Mucosa of rectum (tissue), 2 donors: ENCODE measurements around the gene LRIG2.

Source experiments
- H3K27ac ChIP-seq, 2 donors: one replicate each; pipeline ENCODE4 v1.7.0; 2013; ENCODE audit warnings: inconsistent platforms in 2 of 2, low read depth in 2 of 2, low read length in 2 of 2
- H3K27me3 ChIP-seq, 2 donors: one replicate each; pipeline ENCODE4 v1.7.0; 2013; ENCODE audit warnings: low read length in 2 of 2; ENCODE audit not compliant: control insufficient read depth in 2 of 2, insufficient read depth in 2 of 2
- H3K36me3 ChIP-seq, 2 donors: one replicate each; pipeline ENCODE4 v1.7.0; 2013; ENCODE audit warnings: low read length in 2 of 2; ENCODE audit not compliant: control insufficient read depth in 2 of 2, insufficient read depth in 2 of 2
- H3K4me1 ChIP-seq, 2 donors: one replicate each; pipeline ENCODE4 v1.7.0; 2013; ENCODE audit warnings: low read length in 2 of 2, mild to moderate bottlenecking in 1 of 2; ENCODE audit not compliant: control insufficient read depth in 2 of 2, insufficient read depth in 2 of 2
- H3K4me3 ChIP-seq, 2 donors: one replicate each; pipeline ENCODE4 v1.7.0; 2013; ENCODE audit warnings: low read length in 2 of 2
- H3K9ac ChIP-seq, 2 donors: one replicate each; pipeline ENCODE4 v1.7.0; 2013; ENCODE audit warnings: low read length in 2 of 2, low read depth in 1 of 2, mild to moderate bottlenecking in 1 of 2
- H3K9me3 ChIP-seq, 2 donors: one replicate each; pipeline ENCODE4 v1.7.0; 2013; ENCODE audit warnings: low read length in 2 of 2; ENCODE audit not compliant: control insufficient read depth in 2 of 2
- donor health status: healthy.
- donor health status: Normal muscosa, but diverticular disease.

The LRIG2 gene

DNA sequence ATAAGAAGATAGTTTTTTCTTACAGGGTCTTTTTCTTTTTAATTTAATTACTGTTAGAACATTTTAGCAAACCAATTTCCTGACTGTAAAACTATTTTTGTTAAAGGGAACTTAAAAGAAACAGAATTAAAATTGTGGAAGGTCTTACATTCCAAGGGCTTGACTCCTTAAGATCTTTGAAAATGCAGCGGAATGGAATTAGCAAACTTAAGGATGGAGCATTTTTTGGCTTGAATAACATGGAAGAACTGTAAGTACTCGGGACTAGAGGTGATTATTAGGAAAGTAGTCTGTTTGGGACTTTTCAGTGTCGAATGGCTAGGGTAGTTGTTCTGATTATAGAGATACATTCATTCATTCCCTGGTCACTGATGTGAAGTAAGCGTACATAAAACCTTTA is 21.5 kb downstream of the LRIG2 start:
- Histone ChIP-seq H3K36me3 (peaks cover 47 to 53% of the 10 kb centered on the region in 2 donors), H3K9me3 (no peaks in the 10 kb centered on the region), H3K27me3 (no peaks in the 10 kb centered on the region), H3K9ac (no peak overlapping the region), H3K27ac (no peak overlapping the region), H3K4me1 (peaks cover 0 to 9% of the 10 kb centered on the region in 2 donors), H3K4me3 (no peak overlapping the region)

- H3K27me3 ChIP-seq = no peaks in the 10 kb centered on the region
- H3K4me1 ChIP-seq = peaks cover 0 to 9% of the 10 kb centered on the region in 2 donors
- H3K27ac ChIP-seq = no peak overlapping the region
- peaks cover 60 to 65% of the 10 kb centered on the region in 2 donors for H3K36me3 ChIP-seq
- H3K9ac ChIP-seq = no peak overlapping the region
- H3K9me3 ChIP-seq = no peaks in the 10 kb centered on the region
- H3K4me3 ChIP-seq = no peak overlapping the region
These were observed 22.9 kb downstream of the LRIG2 start for GRCh38 chr1:113095790-113096455.

- Histone ChIP-seq H3K36me3 (peaks cover 64 to 68% of the 10 kb centered on the region in 2 donors), H3K4me3 (no peak overlapping the region), H3K27me3 (no peaks in the 10 kb centered on the region), H3K4me1 (peaks cover 0 to 7% of the 10 kb centered on the region in 2 donors), H3K9ac (no peak overlapping the region), H3K9me3 (no peaks in the 10 kb centered on the region), H3K27ac (no peak overlapping the region)
These were observed 23.5 kb downstream of the LRIG2 start for GRCh38 chr1:113096493-113096892.

DNA sequence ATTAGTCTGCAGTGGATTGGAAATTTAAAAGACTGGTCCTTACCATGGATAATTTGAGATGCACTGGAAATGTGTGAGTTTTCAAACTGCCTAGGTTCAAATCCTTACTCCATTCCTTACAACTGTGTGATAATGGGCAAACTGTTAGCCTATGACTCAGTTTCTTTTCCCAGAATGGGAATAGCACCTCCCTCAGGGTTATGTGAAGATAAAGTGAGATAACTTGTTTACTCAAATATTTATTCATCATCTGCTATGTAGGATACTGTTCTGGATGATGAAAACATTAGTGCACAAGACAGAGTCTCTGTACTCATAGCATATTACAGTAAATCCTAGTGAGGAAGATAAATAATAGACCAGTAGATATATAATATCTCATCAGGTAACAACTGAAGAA is 28.6 kb downstream of the LRIG2 start:
- no peaks in the 10 kb centered on the region for H3K27me3 ChIP-seq
- H3K4me3 ChIP-seq = no peak overlapping the region
- no peak overlapping the region for H3K27ac ChIP-seq
- H3K4me1 ChIP-seq = no peaks in the 10 kb centered on the region
- peaks cover 71 to 73% of the 10 kb centered on the region in 2 donors for H3K36me3 ChIP-seq
- no peak overlapping the region for H3K9ac ChIP-seq
- no peaks in the 10 kb centered on the region for H3K9me3 ChIP-seq

DNA sequence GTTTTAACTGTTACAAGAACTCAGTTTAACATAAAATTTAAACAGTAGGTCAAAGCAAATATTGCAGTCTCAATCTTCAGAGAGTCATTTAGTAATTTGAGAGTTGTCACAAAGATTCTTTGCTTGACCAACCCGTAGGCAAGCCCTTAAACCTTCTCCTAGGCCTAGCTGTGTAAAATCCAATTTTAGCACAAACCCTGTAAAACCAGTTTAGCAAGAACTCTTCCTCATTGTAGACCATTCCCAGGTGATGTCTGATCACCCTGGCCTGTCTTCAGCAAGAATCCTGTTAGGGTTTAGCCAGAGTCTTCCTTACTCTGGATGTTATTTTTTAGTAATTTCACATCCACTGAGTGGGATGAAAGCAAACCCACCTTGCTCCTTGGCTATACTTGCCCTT is 30.1 kb downstream of the LRIG2 start:
- H3K36me3 ChIP-seq = peaks cover 72 to 77% of the 10 kb centered on the region in 2 donors

DNA sequence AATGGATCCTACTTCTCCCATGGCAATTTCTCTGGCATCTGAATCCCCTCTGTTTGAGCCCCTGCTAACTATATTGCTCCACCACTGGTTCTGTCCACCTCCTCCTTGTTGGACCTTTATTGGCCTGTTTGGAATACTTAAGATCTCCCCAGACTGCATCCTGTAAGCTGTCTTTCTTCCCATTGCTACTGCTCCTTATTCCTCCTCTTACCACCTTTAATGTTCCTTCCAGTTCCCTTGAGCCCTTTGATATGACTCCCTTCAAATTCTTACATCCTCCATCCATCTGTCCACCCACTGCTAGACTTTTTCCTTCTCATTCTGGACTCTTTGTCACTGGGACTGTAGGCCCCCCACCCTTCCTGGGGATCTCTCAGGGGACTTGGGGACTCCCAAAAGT is 31.0 kb downstream of the LRIG2 start:
- H3K4me1 ChIP-seq = no peaks in the 10 kb centered on the region
- no peak overlapping the region for H3K9ac ChIP-seq
- no peak overlapping the region for H3K4me3 ChIP-seq
- H3K27ac ChIP-seq = no peak overlapping the region
- H3K27me3 ChIP-seq = no peaks in the 10 kb centered on the region
- no peaks in the 10 kb centered on the region for H3K9me3 ChIP-seq
- peaks cover 68 to 75% of the 10 kb centered on the region in 2 donors for H3K36me3 ChIP-seq

More for the DNA sequence above, 30.1 kb downstream of the LRIG2 start:
- H3K4me3 ChIP-seq = no peak overlapping the region
- no peaks in the 10 kb centered on the region for H3K27me3 ChIP-seq
- no peak overlapping the region for H3K9ac ChIP-seq
- no peak overlapping the region for H3K27ac ChIP-seq
- no peaks in the 10 kb centered on the region for H3K9me3 ChIP-seq
- no peaks in the 10 kb centered on the region for H3K4me1 ChIP-seq

- Histone ChIP-seq H3K27ac (no peak overlapping the region), H3K36me3 (peaks cover 69 to 79% of the 10 kb centered on the region in 2 donors), H3K4me1 (no peaks in the 10 kb centered on the region), H3K4me3 (no peak overlapping the region), H3K27me3 (no peaks in the 10 kb centered on the region), H3K9ac (no peak overlapping the region), H3K9me3 (no peaks in the 10 kb centered on the region)
These were observed 33.9 kb downstream of the LRIG2 start for GRCh38 chr1:113106910-113107309.

DNA sequence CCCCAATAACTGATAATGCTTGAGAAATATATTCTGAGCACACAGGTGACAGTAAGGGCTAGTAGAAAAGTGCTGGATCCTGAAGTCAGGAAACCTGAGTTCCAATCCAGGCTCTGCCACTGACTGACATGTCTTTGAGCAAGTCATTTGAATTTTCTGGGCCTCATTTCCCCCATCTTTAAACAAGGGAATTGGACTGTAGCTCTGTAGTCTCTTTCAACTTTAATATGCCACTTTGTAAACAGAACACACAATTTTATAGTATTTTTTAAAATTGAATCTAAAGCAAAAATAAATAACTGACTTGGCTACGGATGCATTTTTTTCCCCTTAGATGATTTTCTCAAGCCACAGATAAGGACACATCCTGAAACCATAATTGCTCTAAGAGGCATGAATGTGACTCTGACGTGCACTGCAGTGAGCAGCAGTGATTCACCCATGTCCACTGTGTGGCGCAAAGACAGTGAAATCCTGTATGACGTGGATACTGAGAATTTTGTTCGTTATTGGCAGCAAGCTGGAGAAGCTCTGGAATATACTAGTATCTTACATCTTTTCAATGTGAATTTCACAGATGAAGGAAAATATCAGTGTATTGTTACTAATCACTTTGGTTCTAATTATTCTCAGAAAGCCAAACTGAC is 37.0 kb downstream of the LRIG2 start:
- H3K27ac ChIP-seq = no peak overlapping the region
- no peaks in the 10 kb centered on the region for H3K4me1 ChIP-seq
- no peak overlapping the region for H3K4me3 ChIP-seq
- peaks cover 75 to 78% of the 10 kb centered on the region in 2 donors for H3K36me3 ChIP-seq
- no peaks in the 10 kb centered on the region for H3K9me3 ChIP-seq
- no peaks in the 10 kb centered on the region for H3K27me3 ChIP-seq
- no peak overlapping the region for H3K9ac ChIP-seq

DNA sequence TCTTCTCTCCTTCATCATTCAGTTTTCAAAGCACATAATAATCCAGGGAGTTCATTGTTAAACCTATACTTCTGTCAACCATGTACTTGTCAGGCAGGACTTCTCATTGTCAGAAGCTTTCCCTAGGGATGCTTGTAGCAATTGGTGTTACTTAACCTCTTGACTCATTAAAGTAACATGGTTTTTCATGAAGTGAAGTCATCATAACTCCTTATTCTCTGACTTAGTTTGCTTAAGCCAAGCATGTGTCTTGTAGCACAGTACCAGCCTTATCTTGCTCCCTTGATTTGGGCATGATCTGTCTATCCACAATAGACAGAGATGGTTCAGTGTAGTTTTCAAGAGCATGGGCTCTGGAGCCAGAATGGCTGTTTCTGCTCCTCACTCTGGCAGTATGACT is 45.3 kb downstream of the LRIG2 start:
- Histone ChIP-seq H3K4me1 (no peaks in the 10 kb centered on the region), H3K36me3 (peaks cover 59 to 74% of the 10 kb centered on the region in 2 donors), H3K27ac (no peak overlapping the region)

DNA sequence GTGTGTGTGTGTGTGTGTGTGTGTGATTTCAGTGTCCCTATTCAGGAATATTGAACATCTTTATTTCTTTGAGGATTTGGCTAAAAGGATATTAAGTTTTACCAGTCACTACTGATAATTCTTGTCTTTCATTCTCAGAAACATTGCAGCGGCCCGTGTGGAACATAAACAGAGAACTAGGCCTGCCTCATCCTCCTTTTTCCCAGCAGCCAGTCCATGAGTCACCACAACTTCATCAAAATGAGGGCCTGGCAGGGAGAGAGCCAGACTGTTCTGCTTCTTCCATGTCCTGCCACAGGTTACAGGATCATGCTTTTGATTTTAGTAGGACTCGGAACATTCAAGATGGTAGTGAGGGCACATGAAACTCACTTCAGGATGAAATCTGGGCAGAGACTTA is 50.7 kb downstream of the LRIG2 start:
- Histone ChIP-seq H3K36me3 (peaks cover 59 to 65% of the 10 kb centered on the region in 2 donors), H3K9me3 (no peaks in the 10 kb centered on the region), H3K27ac (no peak overlapping the region), H3K9ac (no peak overlapping the region), H3K4me1 (peaks cover 0 to 3% of the 10 kb centered on the region in 2 donors), H3K27me3 (no peaks in the 10 kb centered on the region), H3K4me3 (no peak overlapping the region)

More for the DNA sequence above, 45.3 kb downstream of the LRIG2 start:
- H3K9me3 ChIP-seq = no peaks in the 10 kb centered on the region
- no peak overlapping the region for H3K4me3 ChIP-seq
- H3K27me3 ChIP-seq = no peaks in the 10 kb centered on the region
- H3K9ac ChIP-seq = no peak overlapping the region
